Neural crest cell (in vitro differentiated cells): ENCODE data around the gene KLK11. TPM values are rescaled to one million over a fixed set of nuclear protein-coding genes. Genes with fewer than 3 reads are reported as not detected.
"Not testable (repeated sequence)": the region's sequence is repeated elsewhere in the genome, so short reads cannot be mapped to it uniquely, and the experiment has no call there.

ENCODE experiments used
- DNase-seq: peaks from one replicate; pipeline ENCODE4 v3.0.0; 2021; ENCODE audit warnings: low read depth, mixed read lengths, low spot score
- H3K27ac Mint-ChIP-seq: one replicate; pipeline ENCODE4 v1.8.0; 2021; ENCODE audit warnings: mild to moderate bottlenecking, mixed read lengths; ENCODE audit not compliant: unreplicated experiment
- H3K27me3 Mint-ChIP-seq: 2 replicates; pipeline ENCODE4 v1.8.0; 2021; ENCODE audit warnings: low read depth, mild to moderate bottlenecking, mixed read lengths
- H3K36me3 Mint-ChIP-seq: 2 replicates; pipeline ENCODE4 v1.8.0; 2021; ENCODE audit warnings: low read depth, mild to moderate bottlenecking, mixed read lengths
- H3K4me1 Mint-ChIP-seq: 2 replicates; pipeline ENCODE4 v1.8.0; 2021; ENCODE audit warnings: mixed read lengths
- H3K4me3 Mint-ChIP-seq: one replicate; pipeline ENCODE4 v1.8.0; 2021; ENCODE audit warnings: mild to moderate bottlenecking, mixed read lengths
- H3K9me3 Mint-ChIP-seq: 2 replicates; pipeline ENCODE4 v1.8.0; 2021; ENCODE audit warnings: mixed read lengths
- total RNA-seq: library from RNA; stranded (reverse); gene quantifications from 2 replicates; pipeline ENCODE4 v1.2.1, GENCODE V29; 2021
- TF ChIP-seq, protein P1 (sequence below): fragments of 200-600 bp; sonication (generic); conservative IDR thresholded peaks from 2 replicates; pipeline ENCODE4 v1.5.0; 2021; ENCODE audit warnings: antibody characterized with exemption, mild to moderate bottlenecking

The KLK11 gene
- total RNA-seq, 1 donor from 2014 or later: not detected

DNA sequence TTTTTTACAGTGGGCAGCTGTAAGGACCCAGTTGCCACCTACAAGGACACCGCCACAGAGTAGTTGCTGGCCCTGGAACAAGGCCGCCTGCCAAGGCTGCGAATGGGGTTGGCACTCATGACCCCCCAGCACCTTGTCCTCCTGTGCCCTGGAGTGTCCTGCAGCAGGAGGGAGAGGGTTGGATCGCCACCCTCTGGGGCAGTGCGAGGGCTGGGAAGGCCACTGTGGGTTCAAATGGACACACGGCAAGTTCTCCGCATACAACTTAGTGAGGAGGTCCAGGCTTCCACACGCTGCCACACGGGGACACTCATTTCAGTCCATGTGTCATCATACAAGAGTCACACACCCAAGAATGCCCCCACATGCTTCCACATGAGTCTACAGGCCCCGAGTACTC lies 26.0 kb downstream of the KLK11 start:
- Mint-ChIP-seq H3K27me3 (peaks cover 74% of the 10 kb centered on the region), H3K36me3 (no peaks in the 10 kb centered on the region), H3K4me1 (no peaks in the 10 kb centered on the region), H3K9me3 (no peaks in the 10 kb centered on the region), H3K27ac (no peak overlapping the region), H3K4me3 (no peak overlapping the region)
- no peak for DNase-seq
- TF ChIP-seq, protein P1, sequence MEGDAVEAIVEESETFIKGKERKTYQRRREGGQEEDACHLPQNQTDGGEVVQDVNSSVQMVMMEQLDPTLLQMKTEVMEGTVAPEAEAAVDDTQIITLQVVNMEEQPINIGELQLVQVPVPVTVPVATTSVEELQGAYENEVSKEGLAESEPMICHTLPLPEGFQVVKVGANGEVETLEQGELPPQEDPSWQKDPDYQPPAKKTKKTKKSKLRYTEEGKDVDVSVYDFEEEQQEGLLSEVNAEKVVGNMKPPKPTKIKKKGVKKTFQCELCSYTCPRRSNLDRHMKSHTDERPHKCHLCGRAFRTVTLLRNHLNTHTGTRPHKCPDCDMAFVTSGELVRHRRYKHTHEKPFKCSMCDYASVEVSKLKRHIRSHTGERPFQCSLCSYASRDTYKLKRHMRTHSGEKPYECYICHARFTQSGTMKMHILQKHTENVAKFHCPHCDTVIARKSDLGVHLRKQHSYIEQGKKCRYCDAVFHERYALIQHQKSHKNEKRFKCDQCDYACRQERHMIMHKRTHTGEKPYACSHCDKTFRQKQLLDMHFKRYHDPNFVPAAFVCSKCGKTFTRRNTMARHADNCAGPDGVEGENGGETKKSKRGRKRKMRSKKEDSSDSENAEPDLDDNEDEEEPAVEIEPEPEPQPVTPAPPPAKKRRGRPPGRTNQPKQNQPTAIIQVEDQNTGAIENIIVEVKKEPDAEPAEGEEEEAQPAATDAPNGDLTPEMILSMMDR: no peak

DNA sequence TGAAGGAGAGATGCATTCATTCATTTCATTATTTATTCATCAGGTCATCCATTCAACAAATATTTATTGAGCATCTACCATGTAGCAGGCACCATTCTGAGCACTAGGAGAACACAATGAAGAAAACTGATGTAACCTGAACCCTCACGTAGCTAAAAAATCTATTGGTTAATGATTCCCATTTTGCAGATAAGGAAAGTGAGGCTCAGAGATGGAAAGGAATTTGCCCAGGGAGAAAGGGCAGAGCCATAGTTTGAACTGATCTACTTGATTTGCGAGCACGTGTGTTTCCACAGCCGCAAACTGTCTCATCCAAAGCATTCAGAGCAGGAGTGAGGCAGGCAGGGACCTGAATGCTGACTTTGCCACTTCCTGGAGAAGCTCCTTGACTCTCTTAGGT lies 27.7 kb downstream of the KLK11 start:
- peaks cover 66% of the 10 kb centered on the region for H3K27me3 Mint-ChIP-seq
- no peaks in the 10 kb centered on the region for H3K9me3 Mint-ChIP-seq
- H3K4me3 Mint-ChIP-seq: no peak overlapping the region
- TF ChIP-seq, protein P1: no peak
- H3K4me1 Mint-ChIP-seq: no peaks in the 10 kb centered on the region
- no peak overlapping the region for H3K27ac Mint-ChIP-seq
- no peak for DNase-seq
- no peaks in the 10 kb centered on the region for H3K36me3 Mint-ChIP-seq

DNA sequence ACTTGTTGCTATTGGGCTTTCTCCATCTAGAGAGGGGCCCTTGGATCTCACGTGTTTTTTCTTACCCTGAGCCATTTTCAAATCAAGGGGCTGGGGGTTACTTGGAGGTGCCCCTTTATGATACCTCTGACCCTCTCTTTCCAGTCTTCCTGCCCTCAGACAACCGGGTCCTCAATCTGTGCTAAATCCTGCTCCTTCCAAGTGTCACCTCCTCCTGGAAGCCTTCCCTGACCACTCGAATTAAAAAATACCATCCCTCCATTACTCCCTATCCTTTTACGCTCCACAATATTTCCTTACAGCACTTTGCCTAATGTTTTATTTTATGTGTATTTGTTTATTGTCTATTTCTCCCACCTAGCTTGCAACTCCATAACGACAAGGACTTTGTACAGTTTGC lies 28.4 kb downstream of the KLK11 start:
- TF ChIP-seq, protein P1: no peak
- Mint-ChIP-seq H3K36me3 (no peaks in the 10 kb centered on the region), H3K27me3 (peaks cover 60% of the 10 kb centered on the region), H3K9me3 (no peaks in the 10 kb centered on the region), H3K4me3 (no peak overlapping the region), H3K27ac (no peak overlapping the region), H3K4me1 (no peaks in the 10 kb centered on the region)
- DNase-seq: no peak

DNA sequence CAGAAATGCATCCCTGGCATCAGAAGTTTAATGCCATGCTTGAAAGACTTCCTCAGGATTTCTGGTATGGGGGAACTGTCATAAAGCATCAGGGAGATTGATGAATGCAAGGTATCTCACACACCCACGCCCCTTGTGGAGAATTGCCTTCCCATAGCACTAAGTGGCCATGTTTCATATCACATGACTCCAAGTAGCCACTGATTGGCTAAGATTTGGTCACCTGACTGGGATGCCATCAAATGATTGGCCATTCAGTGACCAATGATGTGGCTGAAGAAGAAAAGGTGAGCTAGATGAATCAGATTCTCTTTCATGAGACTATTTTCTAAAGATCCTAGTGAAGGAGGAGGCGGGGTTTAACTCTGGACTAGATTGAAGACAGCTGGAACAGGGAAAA lies 32.3 kb downstream of the KLK11 start:
- H3K9me3 Mint-ChIP-seq: peaks cover 14% of the 10 kb centered on the region
- H3K4me3 Mint-ChIP-seq: no peak overlapping the region
- no peak overlapping the region for H3K27ac Mint-ChIP-seq
- TF ChIP-seq, protein P1: no peak
- no peak for DNase-seq
- H3K36me3 Mint-ChIP-seq: peaks cover 2% of the 10 kb centered on the region
- no peaks in the 10 kb centered on the region for H3K4me1 Mint-ChIP-seq
- peaks cover 59% of the 10 kb centered on the region for H3K27me3 Mint-ChIP-seq

DNA sequence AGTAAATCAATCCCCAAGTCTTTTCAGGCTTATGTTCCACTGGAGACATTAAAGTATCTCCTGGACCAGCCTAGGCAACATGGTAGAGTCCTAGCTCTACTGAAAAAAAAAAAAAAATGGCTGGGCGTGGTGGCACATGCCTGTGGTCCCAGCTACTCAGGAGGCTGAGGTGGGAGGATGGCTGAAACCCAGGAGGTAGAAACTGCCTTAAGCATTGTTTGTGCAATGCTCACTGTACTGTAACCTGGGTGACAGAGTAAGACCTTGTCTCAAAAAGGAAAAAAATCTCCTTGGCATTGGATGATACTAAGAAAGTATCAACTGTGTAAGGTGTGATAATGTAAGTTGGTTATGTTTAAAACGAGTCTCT lies 33.8 kb downstream of the KLK11 start:
- DNase-seq: no peak
- no peaks in the 10 kb centered on the region for H3K4me1 Mint-ChIP-seq
- TF ChIP-seq, protein P1: no peak
- H3K36me3 Mint-ChIP-seq: peaks cover 2% of the 10 kb centered on the region
- H3K27me3 Mint-ChIP-seq: peaks cover 61% of the 10 kb centered on the region
- H3K9me3 Mint-ChIP-seq: peaks cover 14% of the 10 kb centered on the region
- H3K27ac Mint-ChIP-seq: no peak overlapping the region
- H3K4me3 Mint-ChIP-seq: no peak overlapping the region

DNA sequence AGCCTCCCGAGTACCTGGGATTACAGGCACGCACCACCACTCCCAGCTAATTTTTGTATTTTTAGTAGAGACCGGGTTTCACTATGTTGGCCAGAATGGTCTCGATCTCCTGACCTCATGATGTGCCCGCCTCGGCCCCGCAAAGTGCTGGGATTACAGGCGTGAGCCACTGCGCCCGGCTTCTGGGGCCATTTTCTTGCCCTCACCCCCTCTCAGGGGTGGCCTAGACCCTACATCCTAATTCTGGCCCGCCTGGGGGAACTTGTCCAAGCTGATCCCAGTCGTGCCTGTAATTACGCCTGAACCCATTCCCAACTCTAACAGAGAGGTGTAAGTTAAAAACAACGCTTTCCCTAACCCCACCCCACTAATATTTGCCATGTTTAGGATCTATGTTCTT lies 42.0 kb downstream of the KLK11 start:
- H3K27me3 Mint-ChIP-seq: peaks cover 64% of the 10 kb centered on the region

More for the DNA sequence above, 42.0 kb downstream of the KLK11 start:
- H3K4me3 Mint-ChIP-seq, H3K36me3 Mint-ChIP-seq, H3K27ac Mint-ChIP-seq, H3K9me3 Mint-ChIP-seq, DNase-seq, H3K4me1 Mint-ChIP-seq: not testable (repeated sequence)
